GM10248 (cell line): ENCODE data around the gene MRPL19.

Experiments
- CTCF ChIA-PET: fragments of 300-600 bp; sonication (Branson Sonifier 250); formaldehyde crosslinking; extraction: SDS; loops from one replicate; lab custom pipeline; 2021; ENCODE audit warnings: antibody characterized with exemption; lab: Yijun Ruan, JAX
- POLR2A ChIA-PET: fragments of 350-650 bp; sonication (Branson Sonifier 250); formaldehyde crosslinking; extraction: SDS; loops from one replicate; lab custom pipeline; 2020; ENCODE audit warnings: antibody characterized with exemption; lab: Yijun Ruan, JAX
- DNase-seq: peaks from one replicate; pipeline ENCODE4 v3.0.0; 2012; ENCODE audit errors: extremely low spot score
- CTCF ChIP-seq: IDR thresholded peaks from 2 replicates; pipeline ENCODE4 v1.5.1; 2012; ENCODE audit warnings: mild to moderate bottlenecking, low read depth; ENCODE audit errors: extremely low read depth, missing control alignments, control extremely low read depth

The MRPL19 gene

DNA sequence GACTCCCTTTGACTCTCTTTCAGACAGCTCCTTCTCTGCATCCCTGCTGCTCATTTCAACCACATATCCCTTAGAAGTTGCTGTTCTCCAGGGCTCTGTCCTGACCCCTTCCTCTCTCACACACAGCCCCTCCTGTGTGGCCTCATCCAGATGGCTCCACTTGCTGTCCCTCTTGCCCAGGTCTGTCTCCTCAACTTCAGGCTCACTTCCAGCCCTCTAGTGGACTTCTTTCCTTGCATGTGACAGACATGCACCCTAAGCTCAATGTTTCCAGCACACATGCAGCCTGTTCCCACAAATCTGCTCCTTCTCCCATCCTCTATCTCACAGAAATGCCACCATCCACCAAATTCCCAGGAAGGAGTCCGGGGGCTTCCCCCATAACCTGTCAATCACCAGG, 9.0 kb upstream of the MRPL19 start:
- no peak for DNase-seq
- ChIA-PET CTCF (interaction anchor here (0.7 to 3.0 kb wide), 7 partner anchors 9 to 962 kb away, joined by 3 to 16 read pairs (median 4); partner anchors contain the start of genes GCFC2 and MRPL19), POLR2A (no interaction called here)
- no peak for TF ChIP-seq CTCF

DNA sequence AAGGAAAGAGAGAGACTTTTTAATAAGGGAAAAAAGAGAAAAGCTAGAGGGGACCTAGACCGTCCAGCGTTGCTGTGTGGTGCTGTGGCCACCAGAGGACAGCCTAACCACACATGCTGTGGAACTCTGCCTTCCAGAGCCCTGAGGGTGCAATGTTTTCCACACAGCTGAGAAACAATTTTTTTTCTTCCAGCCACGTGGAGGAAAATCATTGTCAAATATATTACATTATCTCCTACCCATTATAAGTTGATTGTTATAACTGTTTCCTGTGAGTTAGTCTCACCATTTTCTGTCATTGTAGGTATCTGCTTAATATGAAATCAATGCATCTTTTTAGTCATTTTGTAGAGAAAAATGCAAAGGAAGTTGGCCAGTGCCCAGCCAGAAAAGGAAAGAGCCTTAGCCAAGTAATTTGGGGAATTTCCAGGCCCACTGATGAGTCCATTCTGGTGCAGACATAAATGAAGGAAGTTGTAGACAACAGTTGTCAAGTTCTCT, 5.9 kb upstream of the MRPL19 start:
- peak; percentile 97 for TF ChIP-seq CTCF
- POLR2A ChIA-PET, result interaction anchor here (0.6 kb wide), 1 partner anchor 25 kb away, joined by 3 read pairs; no protein-coding TSS in a partner anchor
- CTCF ChIA-PET, result interaction anchor here (0.6 to 3.7 kb wide), 35 partner anchors 8 to 960 kb away, joined by 3 to 36 read pairs (median 5); partner anchors contain the start of gene GCFC2
- peak; percentile 51 for DNase-seq

DNA sequence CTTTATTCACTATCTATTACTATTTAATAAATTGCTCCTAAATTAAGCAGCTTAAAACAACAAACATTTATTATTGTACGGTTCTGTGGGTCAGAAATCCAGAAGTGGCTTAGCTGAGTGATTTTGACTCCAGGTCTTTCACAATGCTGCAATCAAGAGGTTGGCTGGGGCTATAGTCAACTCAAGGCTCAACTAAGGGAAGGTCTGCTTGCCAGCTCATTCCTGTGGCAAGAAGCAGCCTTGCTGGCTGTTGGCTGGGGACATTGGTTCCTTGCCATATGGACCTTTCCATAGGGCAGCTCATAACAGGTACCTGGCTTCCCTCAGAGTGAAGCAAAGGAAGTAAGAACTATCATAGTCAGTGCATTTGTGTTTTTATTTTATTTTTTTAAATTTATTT, 5.0 kb upstream of the MRPL19 start:
- ChIA-PET CTCF (interaction anchor here (0.7 to 3.7 kb wide), 25 partner anchors 9 to 959 kb away, joined by 3 to 36 read pairs (median 5); partner anchors contain the start of gene GCFC2), POLR2A (no interaction called here)
- TF ChIP-seq CTCF, result no peak
- DNase-seq, result no peak

DNA sequence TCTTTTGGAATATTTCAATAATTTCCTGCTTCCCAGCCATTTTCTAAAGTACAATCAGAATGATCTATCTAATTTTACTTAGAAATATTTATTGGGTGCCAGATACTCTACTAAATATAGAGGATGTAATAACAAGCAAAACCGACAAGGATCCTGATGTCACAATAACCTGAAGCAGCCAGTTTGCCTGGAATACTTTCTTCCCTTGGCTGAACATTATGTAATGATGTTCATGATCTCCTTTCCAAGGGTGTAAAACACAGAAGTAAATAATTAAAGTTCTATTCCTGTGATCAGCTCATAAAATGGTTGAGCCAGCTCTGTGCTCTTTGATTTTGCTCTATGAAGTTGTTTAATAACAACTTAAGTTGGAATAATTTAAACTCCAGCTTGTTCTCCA, 2.6 kb upstream of the MRPL19 start:
- ChIA-PET POLR2A (no interaction called here), CTCF (interaction anchor here (1.5 to 4.7 kb wide), 4 partner anchors 15 to 956 kb away, joined by 3 to 23 read pairs (median 11); no protein-coding TSS in a partner anchor)
- no peak for TF ChIP-seq CTCF
- DNase-seq, result no peak

- POLR2A ChIA-PET, result no interaction called here
- CTCF ChIA-PET, result interaction anchor here (1.4 to 4.7 kb wide), 5 partner anchors 8 to 32 kb away, joined by 5 to 23 read pairs (median 9); no protein-coding TSS in a partner anchor
These were observed 940 bp upstream of the MRPL19 start for GRCh38 chr2:75645643-75646042.

GRCh38 chr2:75646090-75646582, 447 bp upstream of the MRPL19 start:
- CTCF ChIA-PET, result interaction anchor here (0.9 to 4.7 kb wide), 8 partner anchors 8 to 581 kb away, joined by 3 to 23 read pairs (median 6); partner anchors contain the start of gene GCFC2
- DNase-seq, result no peak
- no peak for TF ChIP-seq CTCF
- POLR2A ChIA-PET, result no interaction called here

More at GRCh38 chr2:75645643-75646042, 940 bp upstream of the MRPL19 start:
- no peak for DNase-seq
- no peak for TF ChIP-seq CTCF
